B cell (primary cell): ENCODE results near the gene EXOC3L1.

Experiments used
- EZH2 ChIP-seq: IDR thresholded peaks from 2 replicates; pipeline ENCODE4 v1.6.1; 2012; ENCODE audit warnings: borderline replicate concordance, low read depth, mild to moderate bottlenecking, moderate library complexity, low read length; ENCODE audit not compliant: insufficient read depth, poor library complexity, severe bottlenecking
- TF ChIP-seq, protein P1 (sequence below): fragments of 200-600 bp; IDR thresholded peaks from one replicate; pipeline ENCODE4 v1.8.0; 2022; ENCODE audit warnings: antibody characterized with exemption, mild to moderate bottlenecking

DNA sequence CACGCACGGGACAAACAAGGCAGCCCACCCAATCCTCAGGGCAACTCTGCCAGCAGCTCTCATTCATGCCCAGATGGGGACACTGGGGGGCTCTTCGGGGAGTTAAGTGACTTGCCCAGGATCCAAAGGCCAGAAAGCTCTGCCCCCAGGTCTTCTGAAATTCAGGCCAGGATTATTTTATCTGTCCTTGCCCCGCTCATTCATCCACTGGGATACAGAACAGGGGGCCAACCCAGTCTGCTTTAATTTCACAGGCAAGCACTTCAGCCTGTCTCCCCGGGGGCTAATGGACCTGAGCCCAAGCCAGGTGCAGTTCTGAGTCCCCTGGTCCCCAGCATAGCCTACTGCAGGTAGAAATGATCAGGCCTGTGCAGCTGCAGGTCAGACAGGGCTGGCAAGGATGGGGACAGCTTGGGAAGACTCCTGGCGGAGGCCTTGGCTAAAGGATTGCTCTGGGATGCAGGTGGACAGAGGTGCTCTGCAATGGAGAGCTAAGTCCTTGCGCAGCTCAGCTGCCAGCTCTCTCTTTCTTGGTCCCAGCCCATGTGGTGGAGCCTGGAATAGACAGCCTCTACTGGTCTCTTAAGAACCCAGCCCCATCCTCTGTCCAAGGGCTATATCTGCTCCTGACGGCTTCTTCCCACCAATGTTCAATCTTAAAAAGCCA lies 38.4 kb downstream of the EXOC3L1 start:
- TF ChIP-seq, protein P1, sequence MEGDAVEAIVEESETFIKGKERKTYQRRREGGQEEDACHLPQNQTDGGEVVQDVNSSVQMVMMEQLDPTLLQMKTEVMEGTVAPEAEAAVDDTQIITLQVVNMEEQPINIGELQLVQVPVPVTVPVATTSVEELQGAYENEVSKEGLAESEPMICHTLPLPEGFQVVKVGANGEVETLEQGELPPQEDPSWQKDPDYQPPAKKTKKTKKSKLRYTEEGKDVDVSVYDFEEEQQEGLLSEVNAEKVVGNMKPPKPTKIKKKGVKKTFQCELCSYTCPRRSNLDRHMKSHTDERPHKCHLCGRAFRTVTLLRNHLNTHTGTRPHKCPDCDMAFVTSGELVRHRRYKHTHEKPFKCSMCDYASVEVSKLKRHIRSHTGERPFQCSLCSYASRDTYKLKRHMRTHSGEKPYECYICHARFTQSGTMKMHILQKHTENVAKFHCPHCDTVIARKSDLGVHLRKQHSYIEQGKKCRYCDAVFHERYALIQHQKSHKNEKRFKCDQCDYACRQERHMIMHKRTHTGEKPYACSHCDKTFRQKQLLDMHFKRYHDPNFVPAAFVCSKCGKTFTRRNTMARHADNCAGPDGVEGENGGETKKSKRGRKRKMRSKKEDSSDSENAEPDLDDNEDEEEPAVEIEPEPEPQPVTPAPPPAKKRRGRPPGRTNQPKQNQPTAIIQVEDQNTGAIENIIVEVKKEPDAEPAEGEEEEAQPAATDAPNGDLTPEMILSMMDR: no peak
- TF ChIP-seq EZH2: no peak
